Panc1 (cell line): ENCODE results near the gene EEIG1.

ENCODE experiments used
- CTCF ChIP-seq: fragments of 450-650 bp; IDR thresholded peaks from 2 replicates; pipeline ENCODE4 v1.5.1; 2017; ENCODE audit warnings: mild to moderate bottlenecking
- POLR2AphosphoS5 ChIP-seq: IDR thresholded peaks from 2 replicates; pipeline ENCODE4 v1.6.1; 2012; ENCODE audit warnings: mild to moderate bottlenecking, low read depth, low read length, moderate library complexity
- REST ChIP-seq, 2 experiments: IDR thresholded peaks; 2 replicates each; pipeline ENCODE4 v1.6.1; 2011 to 2012; ENCODE audit warnings: low read depth in 2 of 2, control low read depth in 1 of 2, low read length in 1 of 2, mild to moderate bottlenecking in 1 of 2, moderate library complexity in 1 of 2; ENCODE audit not compliant: insufficient read depth in 1 of 2
- TCF7L2 ChIP-seq: IDR thresholded peaks from 2 replicates; pipeline ENCODE4 v1.6.1; 2011; ENCODE audit warnings: mild to moderate bottlenecking, low read depth, low read length, inconsistent platforms

GRCh38 chr9:127943731-127944144 lies 37.1 kb downstream of the EEIG1 start:
- peak; percentile 86 for TF ChIP-seq CTCF
- TF ChIP-seq POLR2AphosphoS5: no peak
- no peak for TF ChIP-seq TCF7L2
- TF ChIP-seq REST (IDR thresholded peaks at IDR 0.05; ENCODE audit: insufficient read depth in 1 of 2, low read depth in 2 of 2, low read length in 1 of 2): no peak
